Naive thymus-derived CD4-positive, alpha-beta T cell (primary cell): ENCODE data around the gene C22orf39. TPM values are rescaled to one million over a fixed set of nuclear protein-coding genes. Genes with fewer than 3 reads are reported as not detected.

Experiments used
- ATAC-seq: fragments of 150-1000 bp; cut with Tn5 transposase; 2 replicates; pipeline ENCODE4 v1.10.0; 2021; ENCODE audit warnings: mild to moderate bottlenecking, moderate library complexity
- CTCF ChIA-PET: fragments of 350-600 bp; sonication (Branson Sonifier 250); formaldehyde crosslinking; loops from one replicate; lab custom pipeline; 2021; ENCODE audit warnings: antibody characterized with exemption; lab: Charles Lee
- POLR2A ChIA-PET: fragments of 350-600 bp; sonication (Branson Sonifier 250); formaldehyde crosslinking; loops from one replicate; lab custom pipeline; 2021; ENCODE audit warnings: antibody characterized with exemption, inconsistent platforms; lab: Charles Lee
- DNase-seq, 9 donors: peaks; one replicate each; pipeline versions ENCODE4 v3.0.0 to v3.0.0-alpha.2; 2020 to 2022; ENCODE audit warnings: mixed read lengths in 1 of 9
- H3K27ac ChIP-seq: one replicate; pipeline ENCODE4 v1.7.0; 2013; ENCODE audit warnings: mild to moderate bottlenecking, low read depth, low read length, moderate library complexity
- H3K27me3 ChIP-seq, 2 donors: one replicate each; pipeline ENCODE4 v1.7.0; 2013; ENCODE audit warnings: low read length in 2 of 2, mild to moderate bottlenecking in 2 of 2, moderate library complexity in 2 of 2; ENCODE audit not compliant: control insufficient read depth in 2 of 2, insufficient read depth in 2 of 2
- H3K36me3 ChIP-seq, 3 experiments: 1 replicate in 2 of 3; 2 replicates in 1 of 3; pipeline ENCODE4 v1.7.0; 2013; ENCODE audit warnings: low read length in 3 of 3, mild to moderate bottlenecking in 3 of 3, moderate library complexity in 1 of 3; ENCODE audit not compliant: insufficient read depth in 3 of 3, control insufficient read depth in 2 of 3
- H3K4me1 ChIP-seq, 2 donors: one replicate each; pipeline ENCODE4 v1.7.0; 2013; ENCODE audit warnings: low read length in 2 of 2, mild to moderate bottlenecking in 2 of 2, moderate library complexity in 1 of 2; ENCODE audit not compliant: control insufficient read depth in 2 of 2, insufficient read depth in 2 of 2
- H3K4me3 ChIP-seq: 2 replicates; pipeline ENCODE4 v1.7.0; 2013; ENCODE audit warnings: mild to moderate bottlenecking, low read length
- H3K9me3 ChIP-seq, 3 experiments: 1 replicate in 2 of 3; 2 replicates in 1 of 3; pipeline ENCODE4 v1.7.0; 2013; ENCODE audit warnings: low read length in 3 of 3; ENCODE audit not compliant: control insufficient read depth in 2 of 3
- H3K27ac Mint-ChIP-seq, 9 donors: one replicate each; pipeline ENCODE4 v1.8.0; 2020 to 2022; ENCODE audit warnings: mixed read lengths in 9 of 9, mild to moderate bottlenecking in 8 of 9, moderate library complexity in 5 of 9, inconsistent platforms in 2 of 9
- H3K27me3 Mint-ChIP-seq, 5 donors: one replicate each; pipeline ENCODE4 v1.8.0; 2021 to 2022; ENCODE audit warnings: mixed read lengths in 5 of 5, mild to moderate bottlenecking in 1 of 5
- H3K36me3 Mint-ChIP-seq, 5 donors: one replicate each; pipeline ENCODE4 v1.8.0; 2020 to 2022; ENCODE audit warnings: mixed read lengths in 5 of 5, mild to moderate bottlenecking in 3 of 5, inconsistent platforms in 1 of 5
- H3K4me1 Mint-ChIP-seq, 7 donors: one replicate each; pipeline ENCODE4 v1.8.0; 2020 to 2022; ENCODE audit warnings: mixed read lengths in 7 of 7, mild to moderate bottlenecking in 3 of 7, inconsistent platforms in 1 of 7
- H3K4me3 Mint-ChIP-seq, 10 donors: one replicate each; pipeline ENCODE4 v1.8.0; 2020 to 2022; ENCODE audit warnings: mild to moderate bottlenecking in 10 of 10, mixed read lengths in 10 of 10, moderate library complexity in 6 of 10, inconsistent platforms in 2 of 10
- H3K9me3 Mint-ChIP-seq, 11 donors: one replicate each; pipeline ENCODE4 v1.8.0; 2020 to 2022; ENCODE audit warnings: mixed read lengths in 11 of 11, mild to moderate bottlenecking in 4 of 11, inconsistent platforms in 1 of 11, moderate library complexity in 1 of 11
- intact Hi-C, 2 donors: fragments of 100-400 bp; cut with micrococcal nuclease; formaldehyde crosslinking; loops; one replicate each; pipeline ENCODE4 v1.15.1; 2023
- polyA plus RNA-seq, 2 donors: library from polyadenylated mRNA; unstranded; fragments of 300-500 nt; fragmentation: Illumina TruSeq; gene quantifications; one replicate each; pipeline ENCODE4 v1.2.3, GENCODE V29; 2021
- total RNA-seq, 6 experiments: library from RNA in 5 of 6; stranded (reverse) in 5 of 6; gene quantifications; 1 replicate in 5 of 6; 2 replicates in 1 of 6; pipeline ENCODE4 v1.2.3 and lab custom pipeline; 2021 to 2026

C22orf39 gene
- total and polyA plus RNA-seq, 7 experiments from 2014 or later, result 34.2 to 58.0 (median 43.4) TPM

GRCh38 chr22:19453718-19454117, 6.2 kb upstream of the C22orf39 start:
- H3K4me3 ChIP-seq, result no peak overlapping the region
- Mint-ChIP-seq H3K27me3 (no peaks in the 10 kb centered on the region), H3K9me3 (peaks cover 0 to 2% (median 0%) of the 10 kb centered on the region in 11 donors), H3K4me1 (peaks cover 0 to 8% (median 1%) of the 10 kb centered on the region in 7 donors), H3K4me3 (no peak overlapping the region), H3K36me3 (peaks cover 9 to 50% (median 15%) of the 10 kb centered on the region in 5 donors), H3K27ac (peak overlapping the region in 1 of 9 donors; percentile 52)
- CTCF ChIA-PET, result interaction anchor here (0.5 kb wide), 1 partner anchor 175 kb away, joined by 3 read pairs; no protein-coding TSS in a partner anchor
- H3K27ac ChIP-seq, result no peak overlapping the region
- no peaks in the 10 kb centered on the region for H3K9me3 ChIP-seq
- POLR2A ChIA-PET, result no interaction called here
- H3K27me3 ChIP-seq, result no peaks in the 10 kb centered on the region
- intact Hi-C loops, result no loop called here
- DNase-seq (no peak), ATAC-seq (no peak)
- H3K36me3 ChIP-seq, result peaks cover 19 to 66% (median 25%) of the 10 kb centered on the region in 3 experiments
- peaks cover 3 to 5% of the 10 kb centered on the region in 2 donors for H3K4me1 ChIP-seq

- Mint-ChIP-seq H3K27ac (peak overlapping the region in 5 of 9 donors; percentile 10 to 44 (median 27)), H3K9me3 (peaks cover 0 to 1% (median 0%) of the 10 kb centered on the region in 11 donors), H3K4me3 (no peak overlapping the region), H3K36me3 (peaks cover 9 to 36% (median 18%) of the 10 kb centered on the region in 5 donors), H3K4me1 (peaks cover 11 to 27% (median 19%) of the 10 kb centered on the region in 7 donors), H3K27me3 (no peaks in the 10 kb centered on the region)
- ChIA-PET POLR2A (interaction anchor here (2.3 kb wide), 1 partner anchor 20 kb away, joined by 8 read pairs; the partner anchor contains the start of genes HIRA and MRPL40), CTCF (no interaction called here)
- intact Hi-C loops, result no loop called here
- H3K27ac ChIP-seq, result no peak overlapping the region
- ATAC-seq (no peak), DNase-seq (no peak)
- H3K4me1 ChIP-seq, result peaks cover 11 to 12% of the 10 kb centered on the region in 2 donors
- no peaks in the 10 kb centered on the region for H3K9me3 ChIP-seq
- no peaks in the 10 kb centered on the region for H3K27me3 ChIP-seq
- peaks cover 12 to 50% (median 25%) of the 10 kb centered on the region in 3 experiments for H3K36me3 ChIP-seq
- H3K4me3 ChIP-seq, result no peak overlapping the region
Observed at GRCh38 chr22:19451570-19451969, 4.1 kb upstream of the C22orf39 start.

GRCh38 chr22:19450363-19451175, 3.1 kb upstream of the C22orf39 start:
- POLR2A ChIA-PET, result interaction anchor here (0.6 to 2.3 kb wide), 3 partner anchors 19 to 306 kb away, joined by 3 to 8 read pairs (median 4); partner anchors contain the start of genes ESS2, HIRA and MRPL40
- no peak overlapping the region for H3K4me3 ChIP-seq
- H3K9me3 ChIP-seq, result no peaks in the 10 kb centered on the region
- CTCF ChIA-PET, result interaction anchor here (1.5 kb wide), 1 partner anchor 179 kb away, joined by 4 read pairs; no protein-coding TSS in a partner anchor
- peaks cover 16 to 34% (median 26%) of the 10 kb centered on the region in 7 donors for H3K4me1 Mint-ChIP-seq
- H3K9me3 Mint-ChIP-seq, result no peaks in the 10 kb centered on the region
- H3K27ac Mint-ChIP-seq, result peak overlapping the region in 3 of 9 donors; percentile 15 to 73 (median 65)
- H3K27ac ChIP-seq, result no peak overlapping the region
- DNase-seq (no peak), ATAC-seq (no peak)
- intact Hi-C loops, result no loop called here
- H3K27me3 Mint-ChIP-seq, result no peaks in the 10 kb centered on the region
- peaks cover 5 to 28% (median 18%) of the 10 kb centered on the region in 5 donors for H3K36me3 Mint-ChIP-seq
- no peak overlapping the region for H3K4me3 Mint-ChIP-seq
- H3K27me3 ChIP-seq, result no peaks in the 10 kb centered on the region
- H3K36me3 ChIP-seq, result peaks cover 2 to 40% (median 21%) of the 10 kb centered on the region in 3 experiments
- peaks cover 11 to 19% of the 10 kb centered on the region in 2 donors for H3K4me1 ChIP-seq

- Mint-ChIP-seq H3K36me3 (peaks cover 2 to 20% (median 10%) of the 10 kb centered on the region in 5 donors), H3K27ac (peak overlapping the region in 6 of 9 donors; percentile 19 to 93 (median 48)), H3K9me3 (no peaks in the 10 kb centered on the region), H3K4me3 (peak overlapping the region in 5 of 10 donors; percentile 9 to 91 (median 38)), H3K4me1 (peaks cover 19 to 45% (median 38%) of the 10 kb centered on the region in 7 donors), H3K27me3 (no peaks in the 10 kb centered on the region)
- ChIA-PET CTCF (no interaction called here), POLR2A (no interaction called here)
- no peaks in the 10 kb centered on the region for H3K27me3 ChIP-seq
- intact Hi-C loops, result loop anchor here in 1 of 2 donors (5.0 kb wide), 1 partner anchor 327 kb away; the partner anchor contains the start of gene DGCR2
- no peaks in the 10 kb centered on the region for H3K9me3 ChIP-seq
- H3K27ac ChIP-seq, result no peak overlapping the region
- ATAC-seq, result no peak
- peaks cover 0 to 34% (median 12%) of the 10 kb centered on the region in 3 experiments for H3K36me3 ChIP-seq
- peaks cover 18 to 24% of the 10 kb centered on the region in 2 donors for H3K4me1 ChIP-seq
- no peak for DNase-seq
- no peak overlapping the region for H3K4me3 ChIP-seq
Observed at GRCh38 chr22:19449422-19449767, 1.9 kb upstream of the C22orf39 start.

- ATAC-seq (no peak), DNase-seq (peak in 1 of 9 donors; percentile 37)
- H3K36me3 ChIP-seq, result peaks cover 0 to 34% (median 7%) of the 10 kb centered on the region in 3 experiments
- H3K4me3 ChIP-seq, result peak overlapping the region; percentile 65
- ChIA-PET POLR2A (interaction anchor here (1.3 to 3.3 kb wide), 2 partner anchors 13 to 17 kb away, joined by 4 to 41 read pairs; partner anchors contain the start of genes HIRA and MRPL40), CTCF (no interaction called here)
- no peaks in the 10 kb centered on the region for H3K9me3 ChIP-seq
- Mint-ChIP-seq H3K4me1 (peaks cover 21 to 49% (median 40%) of the 10 kb centered on the region in 7 donors), H3K27ac (peak overlapping the region in 8 of 9 donors; percentile 37 to 97 (median 92)), H3K4me3 (peak overlapping the region; percentile 38 to 96 (median 90)), H3K36me3 (peaks cover 0 to 21% (median 5%) of the 10 kb centered on the region in 5 donors), H3K27me3 (no peaks in the 10 kb centered on the region), H3K9me3 (no peaks in the 10 kb centered on the region)
- no peaks in the 10 kb centered on the region for H3K27me3 ChIP-seq
- H3K27ac ChIP-seq, result peak overlapping the region; percentile 81
- H3K4me1 ChIP-seq, result peaks cover 18 to 26% of the 10 kb centered on the region in 2 donors
- intact Hi-C loops, result loop anchor here in 1 of 2 donors (5.0 kb wide), 1 partner anchor 327 kb away; the partner anchor contains the start of gene DGCR2
Observed at GRCh38 chr22:19448739-19449421, 1.4 kb upstream of the C22orf39 start.
